Measurements from ENCODE around the gene CHKB.

- TF ChIP-seq POLR2A (IDR thresholded peaks at IDR 0.05; ENCODE audit: low read depth) (no peak), POLR2AphosphoS5 (IDR thresholded peaks at IDR 0.05) (no peak), EP300 (IDR thresholded peaks at IDR 0.05) (no peak)
Measured at GRCh38 chr22:50546326-50547262, 36.1 kb downstream of the CHKB start.

Measured in esophagus muscularis mucosa (tissue), 3 donors.